Lower lobe of right lung (tissue), 2 donors: ENCODE data around the gene PHLPP1. TPM values are rescaled to one million over a fixed set of nuclear protein-coding genes. Genes with fewer than 3 reads are reported as not detected.

Source experiments
- ATAC-seq, 2 donors: fragments of 200-7000 bp; cut with Tn5 transposase; one replicate each; pipeline ENCODE4 v1.9.1; 2020 to 2022; ENCODE audit warnings: mild to moderate bottlenecking in 2 of 2, moderate library complexity in 2 of 2
- DNase-seq: peaks from one replicate; pipeline ENCODE4 v3.0.0-alpha.2; 2020
- H3K27ac ChIP-seq: fragments of 200-600 bp; one replicate; pipeline ENCODE4 v1.8.0; 2022
- H3K27me3 ChIP-seq: fragments of 200-600 bp; one replicate; pipeline ENCODE4 v1.8.0; 2022; ENCODE audit warnings: low read depth
- H3K36me3 ChIP-seq: fragments of 200-600 bp; one replicate; pipeline ENCODE4 v1.8.0; 2022; ENCODE audit warnings: mild to moderate bottlenecking
- H3K4me1 ChIP-seq: fragments of 200-600 bp; one replicate; pipeline ENCODE4 v1.8.0; 2022
- H3K4me3 ChIP-seq: fragments of 200-600 bp; one replicate; pipeline ENCODE4 v1.8.0; 2022; ENCODE audit warnings: mild to moderate bottlenecking
- H3K9me3 ChIP-seq: fragments of 200-600 bp; one replicate; pipeline ENCODE4 v1.8.0; 2022
- intact Hi-C: fragments of 100-400 bp; cut with DNase I; formaldehyde crosslinking; loops from one replicate; pipeline ENCODE4 v1.11.0; 2022
- total RNA-seq: library from RNA; stranded (reverse); fragmentation: NEBNext Ultra II Directional; extraction: Animal tissue kit (Norgen Biotek cat#: 25700); gene quantifications from one replicate; pipeline ENCODE4 v1.2.1, GENCODE V29; 2021
- TF ChIP-seq, protein P1 (sequence below): fragments of 200-600 bp; IDR thresholded peaks from one replicate; pipeline ENCODE4 v1.8.0; 2022; ENCODE audit warnings: antibody characterized with exemption, mild to moderate bottlenecking
- donor health status: DM: no; HTN: yes; CAD: no; lungs with severe emphysema.

PHLPP1 gene
- total RNA-seq, 1 donor from 2014 or later, result 12.6 TPM

DNA sequence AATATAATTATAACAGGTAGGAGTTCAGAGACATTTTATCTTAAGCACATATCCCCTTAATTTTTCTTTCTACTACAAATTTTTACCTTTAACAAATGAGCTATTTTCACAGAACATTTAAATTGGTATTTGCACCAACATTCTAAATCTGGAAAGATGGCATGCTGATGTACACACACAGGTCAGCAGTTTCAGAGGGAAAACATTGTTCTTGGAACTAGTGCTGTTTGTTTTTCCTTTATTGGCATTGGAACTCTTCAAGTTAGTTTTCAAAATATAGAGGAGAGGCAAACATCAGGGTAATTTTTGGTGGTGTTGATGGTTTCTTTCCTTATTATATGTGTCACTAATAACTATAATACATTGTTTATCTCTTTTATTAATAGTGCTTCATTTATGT lies 155.3 kb downstream of the PHLPP1 start:
- no peak overlapping the region for H3K27ac ChIP-seq
- H3K4me3 ChIP-seq, result no peak overlapping the region
- no peaks in the 10 kb centered on the region for H3K9me3 ChIP-seq
- H3K27me3 ChIP-seq, result no peaks in the 10 kb centered on the region
- ATAC-seq (no peak), DNase-seq (no peak)
- intact Hi-C loops, result no loop called here
- no peaks in the 10 kb centered on the region for H3K36me3 ChIP-seq
- TF ChIP-seq, protein P1, sequence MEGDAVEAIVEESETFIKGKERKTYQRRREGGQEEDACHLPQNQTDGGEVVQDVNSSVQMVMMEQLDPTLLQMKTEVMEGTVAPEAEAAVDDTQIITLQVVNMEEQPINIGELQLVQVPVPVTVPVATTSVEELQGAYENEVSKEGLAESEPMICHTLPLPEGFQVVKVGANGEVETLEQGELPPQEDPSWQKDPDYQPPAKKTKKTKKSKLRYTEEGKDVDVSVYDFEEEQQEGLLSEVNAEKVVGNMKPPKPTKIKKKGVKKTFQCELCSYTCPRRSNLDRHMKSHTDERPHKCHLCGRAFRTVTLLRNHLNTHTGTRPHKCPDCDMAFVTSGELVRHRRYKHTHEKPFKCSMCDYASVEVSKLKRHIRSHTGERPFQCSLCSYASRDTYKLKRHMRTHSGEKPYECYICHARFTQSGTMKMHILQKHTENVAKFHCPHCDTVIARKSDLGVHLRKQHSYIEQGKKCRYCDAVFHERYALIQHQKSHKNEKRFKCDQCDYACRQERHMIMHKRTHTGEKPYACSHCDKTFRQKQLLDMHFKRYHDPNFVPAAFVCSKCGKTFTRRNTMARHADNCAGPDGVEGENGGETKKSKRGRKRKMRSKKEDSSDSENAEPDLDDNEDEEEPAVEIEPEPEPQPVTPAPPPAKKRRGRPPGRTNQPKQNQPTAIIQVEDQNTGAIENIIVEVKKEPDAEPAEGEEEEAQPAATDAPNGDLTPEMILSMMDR, result no peak
- no peaks in the 10 kb centered on the region for H3K4me1 ChIP-seq

DNA sequence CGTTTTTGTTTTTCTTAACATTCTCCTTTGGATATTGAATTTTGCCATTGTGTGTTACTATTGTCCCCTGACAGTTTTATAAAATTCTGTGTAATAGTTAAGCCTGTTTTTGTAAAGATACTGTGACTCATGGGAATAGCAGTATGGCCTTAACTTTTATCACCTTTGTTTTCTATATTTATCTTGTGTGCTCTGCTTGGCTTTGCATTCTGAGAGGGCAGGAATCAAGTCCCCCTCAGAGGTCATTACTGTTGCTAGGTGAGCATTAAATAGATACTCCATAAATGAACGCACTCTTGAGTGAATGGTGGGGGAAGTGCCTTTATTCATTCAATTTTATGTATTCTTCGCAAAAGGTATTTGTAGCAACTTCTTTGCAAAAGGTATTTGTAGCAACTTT lies 160.0 kb downstream of the PHLPP1 start:
- TF ChIP-seq, protein P1, result no peak
- Histone ChIP-seq H3K4me3 (no peak overlapping the region), H3K27me3 (no peaks in the 10 kb centered on the region), H3K9me3 (no peaks in the 10 kb centered on the region), H3K27ac (no peak overlapping the region), H3K36me3 (no peaks in the 10 kb centered on the region), H3K4me1 (peaks cover 23% of the 10 kb centered on the region)
- DNase-seq (no peak), ATAC-seq (no peak)
- intact Hi-C loops, result no loop called here

GRCh38 chr18:62876111-62876510 lies 160.8 kb downstream of the PHLPP1 start:
- intact Hi-C loops, result no loop called here
- H3K27me3 ChIP-seq, result no peaks in the 10 kb centered on the region
- no peak for DNase-seq

DNA sequence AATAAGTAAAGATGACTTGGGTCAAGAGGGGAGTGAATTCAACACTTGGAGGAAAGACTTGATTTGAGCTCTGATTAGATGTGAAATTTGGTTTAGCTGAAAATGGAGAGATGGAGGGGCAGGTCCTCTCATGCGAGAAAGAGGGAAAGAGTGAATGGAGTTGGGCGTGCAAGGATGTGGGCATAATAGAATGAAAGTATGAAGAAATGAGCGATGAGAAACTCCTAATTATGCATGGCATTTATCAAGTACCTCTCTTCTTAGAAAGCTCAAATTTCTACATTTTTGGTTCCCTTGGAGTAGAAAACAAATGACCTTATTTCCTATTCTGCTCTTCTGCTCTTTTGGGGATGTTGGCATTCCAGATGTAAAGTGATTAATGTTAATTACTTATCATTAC lies 161.5 kb downstream of the PHLPP1 start:
- H3K9me3 ChIP-seq, result no peaks in the 10 kb centered on the region
- DNase-seq, result no peak
- no peak for ATAC-seq
- no peaks in the 10 kb centered on the region for H3K36me3 ChIP-seq
- H3K4me1 ChIP-seq, result peaks cover 23% of the 10 kb centered on the region
- no peak overlapping the region for H3K27ac ChIP-seq
- TF ChIP-seq, protein P1, result no peak
- intact Hi-C loops, result no loop called here
- no peaks in the 10 kb centered on the region for H3K27me3 ChIP-seq
- H3K4me3 ChIP-seq, result no peak overlapping the region

More at GRCh38 chr18:62876111-62876510, 160.8 kb downstream of the PHLPP1 start:
- no peaks in the 10 kb centered on the region for H3K9me3 ChIP-seq
- no peaks in the 10 kb centered on the region for H3K36me3 ChIP-seq
- H3K4me3 ChIP-seq, result no peak overlapping the region
- H3K27ac ChIP-seq, result no peak overlapping the region
- no peak for ATAC-seq
- H3K4me1 ChIP-seq, result peaks cover 23% of the 10 kb centered on the region
- TF ChIP-seq, protein P1, result no peak

DNA sequence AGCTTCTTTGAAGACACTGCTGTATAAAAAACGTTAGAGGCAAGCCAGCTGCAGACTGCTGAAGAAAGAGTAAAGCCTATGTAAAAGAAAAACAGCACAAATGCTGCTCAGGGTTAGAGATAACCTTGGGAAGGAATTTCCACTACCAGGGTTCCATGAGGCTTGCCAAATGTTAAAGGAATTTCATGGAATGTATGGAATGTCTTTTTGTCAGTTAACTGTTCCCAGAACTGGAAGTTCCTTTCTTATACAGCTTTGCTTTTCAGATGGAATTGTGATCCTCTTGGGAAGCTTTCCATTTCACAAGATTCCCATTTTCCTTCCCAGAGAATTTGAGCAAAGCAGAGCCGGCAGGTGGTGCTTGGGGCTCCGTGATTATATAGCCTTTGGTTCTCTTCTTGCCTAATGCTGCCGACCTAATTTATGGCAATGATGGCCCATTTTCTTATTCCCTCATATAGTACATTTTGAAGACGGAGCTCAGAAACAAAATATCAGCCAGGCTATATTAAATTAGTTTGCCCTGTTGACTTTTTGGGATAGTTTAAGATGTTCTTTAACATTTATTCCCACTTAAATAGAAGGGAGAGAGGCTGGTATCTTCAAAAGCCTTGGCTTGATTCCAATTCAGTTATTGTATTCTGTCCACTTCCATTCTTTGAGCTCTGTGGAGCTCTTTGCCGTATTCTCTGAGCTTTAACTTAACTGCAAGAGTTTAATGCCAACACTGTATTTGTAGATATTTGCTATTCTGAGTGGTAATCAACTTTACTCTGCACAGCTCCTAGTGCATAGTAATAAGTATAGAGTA lies 162.3 kb downstream of the PHLPP1 start:
- H3K27me3 ChIP-seq, result no peaks in the 10 kb centered on the region
- intact Hi-C loops, result no loop called here
- no peak overlapping the region for H3K4me3 ChIP-seq
- H3K36me3 ChIP-seq, result no peaks in the 10 kb centered on the region
- peaks cover 23% of the 10 kb centered on the region for H3K4me1 ChIP-seq
- DNase-seq (no peak), ATAC-seq (no peak)
- no peaks in the 10 kb centered on the region for H3K9me3 ChIP-seq
- TF ChIP-seq, protein P1, result no peak
- no peak overlapping the region for H3K27ac ChIP-seq
